PFSK-1 (cell line): Measurements from ENCODE around the gene DNAH9.

Experiments
- POLR2AphosphoS5 ChIP-seq: IDR thresholded peaks from 2 replicates; pipeline ENCODE4 v1.6.1; 2012; ENCODE audit warnings: low read depth, mild to moderate bottlenecking, control low read depth, low read length, moderate library complexity
- SIN3A ChIP-seq: IDR thresholded peaks from 2 replicates; pipeline ENCODE4 v1.6.1; 2012; ENCODE audit warnings: mild to moderate bottlenecking, low read length, moderate library complexity, borderline replicate concordance; ENCODE audit not compliant: insufficient read depth

- TF ChIP-seq SIN3A (no peak), POLR2AphosphoS5 (no peak)
Measured at GRCh38 chr17:11797803-11798202, 199.5 kb downstream of the DNAH9 start.
